Parathyroid adenoma (tissue), 2 donors: Measurements from ENCODE around the gene ARAP3.

Experiments
- H2AFZ ChIP-seq: fragments of 300-600 bp; sonication (generic); one replicate; pipeline ENCODE4 v1.7.0; 2017; ENCODE audit warnings: antibody characterized with exemption, mild to moderate bottlenecking
- H3K27ac ChIP-seq: fragments of 300-600 bp; sonication (generic); one replicate; pipeline ENCODE4 v1.7.0; 2017
- H3K27me3 ChIP-seq: fragments of 300-600 bp; sonication (generic); one replicate; pipeline ENCODE4 v1.7.0; 2017; ENCODE audit warnings: low read length; ENCODE audit not compliant: control insufficient read depth, insufficient read depth
- H3K36me3 ChIP-seq: fragments of 300-600 bp; sonication (generic); one replicate; pipeline ENCODE4 v1.7.0; 2017; ENCODE audit warnings: low read length; ENCODE audit not compliant: control insufficient read depth, insufficient read depth
- H3K4me1 ChIP-seq: fragments of 300-600 bp; sonication (generic); one replicate; pipeline ENCODE4 v1.7.0; 2017; ENCODE audit warnings: control low read depth
- H3K4me2 ChIP-seq: fragments of 300-600 bp; sonication (generic); one replicate; pipeline ENCODE4 v1.7.0; 2017; ENCODE audit warnings: low read length
- H3K4me3 ChIP-seq: fragments of 300-600 bp; sonication (generic); one replicate; pipeline ENCODE4 v1.7.0; 2017; ENCODE audit warnings: low read depth, low read length
- H3K79me2 ChIP-seq: fragments of 300-600 bp; sonication (generic); one replicate; pipeline ENCODE4 v1.7.0; 2017; ENCODE audit warnings: control low read depth
- H3K9ac ChIP-seq: fragments of 300-600 bp; sonication (generic); one replicate; pipeline ENCODE4 v1.7.0; 2017; ENCODE audit warnings: mild to moderate bottlenecking
- H3K9me3 ChIP-seq: fragments of 300-600 bp; sonication (generic); one replicate; pipeline ENCODE4 v1.7.0; 2017; ENCODE audit warnings: low read length; ENCODE audit not compliant: control insufficient read depth
- TF ChIP-seq, protein P1 (sequence below): fragments of 300-600 bp; sonication (generic); IDR thresholded peaks from one replicate; pipeline ENCODE4 v1.7.0; 2017; ENCODE audit warnings: antibody characterized with exemption, mild to moderate bottlenecking
- donor health status: primary hyperparathyroidism.

The ARAP3 gene

GRCh38 chr5:141677415-141677814, 4.6 kb downstream of the ARAP3 start:
- Histone ChIP-seq H3K9me3 (no peaks in the 10 kb centered on the region), H2AFZ (no peak overlapping the region), H3K36me3 (no peaks in the 10 kb centered on the region), H3K4me1 (peaks cover 17% of the 10 kb centered on the region), H3K4me3 (no peak overlapping the region), H3K9ac (no peak overlapping the region), H3K27me3 (no peaks in the 10 kb centered on the region), H3K4me2 (no peak overlapping the region), H3K27ac (no peak overlapping the region), H3K79me2 (peaks cover 3% of the 10 kb centered on the region)
- TF ChIP-seq, protein P1, sequence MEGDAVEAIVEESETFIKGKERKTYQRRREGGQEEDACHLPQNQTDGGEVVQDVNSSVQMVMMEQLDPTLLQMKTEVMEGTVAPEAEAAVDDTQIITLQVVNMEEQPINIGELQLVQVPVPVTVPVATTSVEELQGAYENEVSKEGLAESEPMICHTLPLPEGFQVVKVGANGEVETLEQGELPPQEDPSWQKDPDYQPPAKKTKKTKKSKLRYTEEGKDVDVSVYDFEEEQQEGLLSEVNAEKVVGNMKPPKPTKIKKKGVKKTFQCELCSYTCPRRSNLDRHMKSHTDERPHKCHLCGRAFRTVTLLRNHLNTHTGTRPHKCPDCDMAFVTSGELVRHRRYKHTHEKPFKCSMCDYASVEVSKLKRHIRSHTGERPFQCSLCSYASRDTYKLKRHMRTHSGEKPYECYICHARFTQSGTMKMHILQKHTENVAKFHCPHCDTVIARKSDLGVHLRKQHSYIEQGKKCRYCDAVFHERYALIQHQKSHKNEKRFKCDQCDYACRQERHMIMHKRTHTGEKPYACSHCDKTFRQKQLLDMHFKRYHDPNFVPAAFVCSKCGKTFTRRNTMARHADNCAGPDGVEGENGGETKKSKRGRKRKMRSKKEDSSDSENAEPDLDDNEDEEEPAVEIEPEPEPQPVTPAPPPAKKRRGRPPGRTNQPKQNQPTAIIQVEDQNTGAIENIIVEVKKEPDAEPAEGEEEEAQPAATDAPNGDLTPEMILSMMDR, result no peak

- TF ChIP-seq, protein P1, result no peak
- no peaks in the 10 kb centered on the region for H3K36me3 ChIP-seq
- H3K4me2 ChIP-seq, result no peak overlapping the region
- H3K27me3 ChIP-seq, result no peaks in the 10 kb centered on the region
- no peaks in the 10 kb centered on the region for H3K9me3 ChIP-seq
- H3K9ac ChIP-seq, result no peak overlapping the region
- H3K4me3 ChIP-seq, result no peak overlapping the region
- no peak overlapping the region for H3K27ac ChIP-seq
- no peak overlapping the region for H2AFZ ChIP-seq
- H3K4me1 ChIP-seq, result peaks cover 4% of the 10 kb centered on the region
- H3K79me2 ChIP-seq, result peaks cover 3% of the 10 kb centered on the region
These were observed 6.4 kb downstream of the ARAP3 start for GRCh38 chr5:141675672-141676071.

GRCh38 chr5:141674747-141675146, 7.3 kb downstream of the ARAP3 start:
- peaks cover 1% of the 10 kb centered on the region for H3K79me2 ChIP-seq
- no peak overlapping the region for H3K27ac ChIP-seq
- TF ChIP-seq, protein P1, result no peak
- no peaks in the 10 kb centered on the region for H3K27me3 ChIP-seq
- H3K4me2 ChIP-seq, result no peak overlapping the region
- no peak overlapping the region for H2AFZ ChIP-seq
- no peaks in the 10 kb centered on the region for H3K9me3 ChIP-seq
- peaks cover 2% of the 10 kb centered on the region for H3K4me1 ChIP-seq
- H3K36me3 ChIP-seq, result no peaks in the 10 kb centered on the region
- H3K4me3 ChIP-seq, result no peak overlapping the region
- no peak overlapping the region for H3K9ac ChIP-seq

DNA sequence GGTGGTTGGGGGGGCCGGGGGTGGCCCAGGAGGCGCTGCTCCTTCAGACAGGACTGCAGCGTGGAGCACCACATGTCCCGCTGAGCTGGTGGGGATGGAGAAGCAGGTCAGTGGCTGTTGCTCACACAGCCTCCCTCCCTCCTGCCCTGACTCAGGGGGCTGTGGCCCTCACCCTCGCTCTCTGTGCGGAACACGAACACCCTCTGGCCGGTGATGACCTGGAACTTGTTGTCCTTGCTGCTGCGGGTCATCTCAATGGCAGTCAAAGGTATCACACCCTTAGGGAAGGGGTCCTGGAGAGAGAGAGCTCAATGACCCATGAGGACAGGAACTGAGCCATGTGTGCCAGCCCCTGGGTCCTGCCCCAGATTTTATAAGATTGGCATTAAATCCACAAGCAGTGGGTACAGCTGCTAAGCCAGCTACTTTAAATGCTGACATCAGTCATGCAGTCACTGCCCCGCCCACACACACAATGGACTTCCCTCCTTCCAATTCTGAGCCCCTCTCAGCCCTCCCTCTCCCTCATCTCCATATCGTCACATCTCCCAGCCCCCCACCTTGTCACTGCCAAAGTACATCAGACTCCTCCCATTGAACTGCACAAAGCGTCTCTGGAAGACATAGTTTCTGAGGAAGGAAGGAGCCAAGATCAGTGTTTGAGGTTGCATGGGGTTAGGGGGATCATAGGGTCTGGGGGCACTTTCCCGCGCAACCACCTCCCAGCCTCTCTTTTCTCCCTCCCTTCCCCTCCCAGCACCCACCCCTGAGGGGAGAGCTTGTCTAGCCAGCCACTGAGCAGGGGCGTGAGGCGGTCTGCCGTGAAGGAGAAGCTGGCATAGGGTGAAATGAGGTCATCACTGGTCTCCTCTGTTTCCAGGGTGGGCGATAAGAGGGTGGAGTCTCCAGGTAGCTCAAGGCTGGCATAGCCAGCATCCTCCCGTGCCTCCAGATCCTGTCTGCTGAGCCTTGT, 8.9 kb downstream of the ARAP3 start:
- H3K27ac ChIP-seq, result no peak overlapping the region
- TF ChIP-seq, protein P1, result no peak
- H3K4me3 ChIP-seq, result no peak overlapping the region
- H3K9me3 ChIP-seq, result no peaks in the 10 kb centered on the region
- no peak overlapping the region for H3K4me2 ChIP-seq
- no peak overlapping the region for H3K9ac ChIP-seq
- H2AFZ ChIP-seq, result peak overlapping the region; percentile 44
- H3K4me1 ChIP-seq, result peaks cover 2% of the 10 kb centered on the region
- no peaks in the 10 kb centered on the region for H3K36me3 ChIP-seq
- no peaks in the 10 kb centered on the region for H3K27me3 ChIP-seq
- H3K79me2 ChIP-seq, result no peaks in the 10 kb centered on the region
